GM12874 (cell line): ENCODE measurements around the gene ITIH2.

Experiments used
- TF ChIP-seq, protein P1 (sequence below): IDR thresholded peaks from 2 replicates; pipeline ENCODE4 v1.5.1; 2011; ENCODE audit warnings: low read depth, mild to moderate bottlenecking, control low read depth, low read length, moderate library complexity; ENCODE audit not compliant: insufficient read depth

ITIH2 gene, protein sequence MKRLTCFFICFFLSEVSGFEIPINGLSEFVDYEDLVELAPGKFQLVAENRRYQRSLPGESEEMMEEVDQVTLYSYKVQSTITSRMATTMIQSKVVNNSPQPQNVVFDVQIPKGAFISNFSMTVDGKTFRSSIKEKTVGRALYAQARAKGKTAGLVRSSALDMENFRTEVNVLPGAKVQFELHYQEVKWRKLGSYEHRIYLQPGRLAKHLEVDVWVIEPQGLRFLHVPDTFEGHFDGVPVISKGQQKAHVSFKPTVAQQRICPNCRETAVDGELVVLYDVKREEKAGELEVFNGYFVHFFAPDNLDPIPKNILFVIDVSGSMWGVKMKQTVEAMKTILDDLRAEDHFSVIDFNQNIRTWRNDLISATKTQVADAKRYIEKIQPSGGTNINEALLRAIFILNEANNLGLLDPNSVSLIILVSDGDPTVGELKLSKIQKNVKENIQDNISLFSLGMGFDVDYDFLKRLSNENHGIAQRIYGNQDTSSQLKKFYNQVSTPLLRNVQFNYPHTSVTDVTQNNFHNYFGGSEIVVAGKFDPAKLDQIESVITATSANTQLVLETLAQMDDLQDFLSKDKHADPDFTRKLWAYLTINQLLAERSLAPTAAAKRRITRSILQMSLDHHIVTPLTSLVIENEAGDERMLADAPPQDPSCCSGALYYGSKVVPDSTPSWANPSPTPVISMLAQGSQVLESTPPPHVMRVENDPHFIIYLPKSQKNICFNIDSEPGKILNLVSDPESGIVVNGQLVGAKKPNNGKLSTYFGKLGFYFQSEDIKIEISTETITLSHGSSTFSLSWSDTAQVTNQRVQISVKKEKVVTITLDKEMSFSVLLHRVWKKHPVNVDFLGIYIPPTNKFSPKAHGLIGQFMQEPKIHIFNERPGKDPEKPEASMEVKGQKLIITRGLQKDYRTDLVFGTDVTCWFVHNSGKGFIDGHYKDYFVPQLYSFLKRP

DNA sequence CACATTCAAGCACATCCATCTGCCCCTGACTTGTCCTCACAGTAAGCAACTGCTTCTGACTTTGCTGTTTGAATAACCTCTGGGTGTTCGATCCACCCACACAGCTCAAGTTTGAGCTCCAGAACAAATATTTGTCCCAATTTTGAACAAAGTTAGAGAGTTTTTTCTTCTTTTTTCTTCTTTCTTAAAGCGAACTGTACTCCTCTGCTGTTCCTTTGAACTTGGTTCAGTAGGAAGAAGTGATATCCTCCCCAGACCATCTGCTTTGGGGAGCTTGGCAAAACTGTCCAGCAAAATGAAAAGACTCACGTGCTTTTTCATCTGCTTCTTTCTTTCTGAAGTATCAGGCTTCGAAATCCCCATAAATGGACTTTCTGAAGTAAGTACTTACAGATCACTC is at the start of gene ITIH2:
TSS of gene ITIH2 (plus strand) at position 177 of the 400 bp plus-strand sequence. CDS start at position 296, 119 bp downstream.
- TF ChIP-seq, protein P1, sequence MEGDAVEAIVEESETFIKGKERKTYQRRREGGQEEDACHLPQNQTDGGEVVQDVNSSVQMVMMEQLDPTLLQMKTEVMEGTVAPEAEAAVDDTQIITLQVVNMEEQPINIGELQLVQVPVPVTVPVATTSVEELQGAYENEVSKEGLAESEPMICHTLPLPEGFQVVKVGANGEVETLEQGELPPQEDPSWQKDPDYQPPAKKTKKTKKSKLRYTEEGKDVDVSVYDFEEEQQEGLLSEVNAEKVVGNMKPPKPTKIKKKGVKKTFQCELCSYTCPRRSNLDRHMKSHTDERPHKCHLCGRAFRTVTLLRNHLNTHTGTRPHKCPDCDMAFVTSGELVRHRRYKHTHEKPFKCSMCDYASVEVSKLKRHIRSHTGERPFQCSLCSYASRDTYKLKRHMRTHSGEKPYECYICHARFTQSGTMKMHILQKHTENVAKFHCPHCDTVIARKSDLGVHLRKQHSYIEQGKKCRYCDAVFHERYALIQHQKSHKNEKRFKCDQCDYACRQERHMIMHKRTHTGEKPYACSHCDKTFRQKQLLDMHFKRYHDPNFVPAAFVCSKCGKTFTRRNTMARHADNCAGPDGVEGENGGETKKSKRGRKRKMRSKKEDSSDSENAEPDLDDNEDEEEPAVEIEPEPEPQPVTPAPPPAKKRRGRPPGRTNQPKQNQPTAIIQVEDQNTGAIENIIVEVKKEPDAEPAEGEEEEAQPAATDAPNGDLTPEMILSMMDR = no peak

GRCh38 chr10:7657552-7657951 is 45.6 kb upstream of the ITIH2 start:
- TF ChIP-seq, protein P1 = no peak

GRCh38 chr10:7659560-7659959 is 43.6 kb upstream of the ITIH2 start:
- TF ChIP-seq, protein P1 = no peak

- TF ChIP-seq, protein P1 = no peak
Observed at GRCh38 chr10:7662522-7662921, 40.6 kb upstream of the ITIH2 start.

- TF ChIP-seq, protein P1 = no peak
Observed at GRCh38 chr10:7664707-7665106, 38.4 kb upstream of the ITIH2 start.

DNA sequence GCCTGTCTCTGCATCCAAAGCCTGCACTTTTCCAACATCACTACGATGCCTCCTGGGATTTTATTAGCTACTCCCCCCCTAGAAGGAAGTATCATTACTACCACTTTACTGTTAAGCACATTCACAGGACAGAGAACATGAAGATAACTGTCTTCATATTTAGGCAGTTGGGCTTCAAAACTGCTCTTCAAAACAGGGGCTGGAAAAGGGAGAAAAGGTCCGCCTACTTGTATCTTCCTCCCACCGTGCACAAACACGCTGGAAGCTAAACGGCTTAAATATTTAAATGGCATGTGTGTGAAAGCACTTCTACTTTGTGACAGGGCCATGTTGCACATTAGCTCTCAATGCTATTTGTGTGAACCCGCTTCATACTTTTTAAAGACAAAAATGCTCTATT is 37.3 kb upstream of the ITIH2 start:
- TF ChIP-seq, protein P1 = no peak

GRCh38 chr10:7666253-7667023 is 36.7 kb upstream of the ITIH2 start, which contains the start of gene ITIH5:
Gene ITIH5, minus strand, starts transcription at chr10:7666966. Its CDS starts 74 bp downstream, at chr10:7666892.
- TF ChIP-seq, protein P1 = no peak
